ENCODE measurements around the gene NBPF14.
"Not testable (repeated sequence)": the region's sequence is repeated elsewhere in the genome, so short reads cannot be mapped to it uniquely, and the experiment has no call there.

DNA sequence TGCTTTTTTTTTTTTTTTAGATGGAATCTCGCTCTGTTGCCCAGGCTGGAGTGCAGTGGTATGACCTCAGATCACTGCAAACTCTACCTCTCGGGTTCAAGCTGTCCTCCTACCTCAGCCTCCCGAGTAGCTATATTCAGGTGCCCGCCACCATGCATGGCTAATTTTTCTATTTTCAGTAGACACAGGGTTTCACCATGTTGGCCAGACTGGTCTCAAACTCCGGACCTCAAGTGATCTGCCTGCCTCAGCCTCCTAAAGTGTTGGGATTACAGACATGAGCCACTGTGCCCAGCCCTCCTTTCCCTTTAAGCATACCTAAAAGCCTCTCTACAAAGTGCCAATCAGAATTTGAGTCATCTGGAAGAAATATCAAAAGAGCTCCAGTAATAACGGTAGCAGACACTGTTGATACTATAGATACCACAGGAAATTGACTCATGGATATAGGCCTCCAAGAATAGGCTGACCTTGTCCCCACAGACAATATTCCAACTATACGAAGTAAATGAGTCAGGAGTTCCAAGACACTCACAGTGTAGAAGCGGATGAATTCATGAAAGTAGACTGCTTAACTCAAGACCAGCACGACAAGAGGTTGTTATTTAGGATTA, 83.1 kb downstream of the NBPF14 start:
- TF ChIP-seq, protein P1, sequence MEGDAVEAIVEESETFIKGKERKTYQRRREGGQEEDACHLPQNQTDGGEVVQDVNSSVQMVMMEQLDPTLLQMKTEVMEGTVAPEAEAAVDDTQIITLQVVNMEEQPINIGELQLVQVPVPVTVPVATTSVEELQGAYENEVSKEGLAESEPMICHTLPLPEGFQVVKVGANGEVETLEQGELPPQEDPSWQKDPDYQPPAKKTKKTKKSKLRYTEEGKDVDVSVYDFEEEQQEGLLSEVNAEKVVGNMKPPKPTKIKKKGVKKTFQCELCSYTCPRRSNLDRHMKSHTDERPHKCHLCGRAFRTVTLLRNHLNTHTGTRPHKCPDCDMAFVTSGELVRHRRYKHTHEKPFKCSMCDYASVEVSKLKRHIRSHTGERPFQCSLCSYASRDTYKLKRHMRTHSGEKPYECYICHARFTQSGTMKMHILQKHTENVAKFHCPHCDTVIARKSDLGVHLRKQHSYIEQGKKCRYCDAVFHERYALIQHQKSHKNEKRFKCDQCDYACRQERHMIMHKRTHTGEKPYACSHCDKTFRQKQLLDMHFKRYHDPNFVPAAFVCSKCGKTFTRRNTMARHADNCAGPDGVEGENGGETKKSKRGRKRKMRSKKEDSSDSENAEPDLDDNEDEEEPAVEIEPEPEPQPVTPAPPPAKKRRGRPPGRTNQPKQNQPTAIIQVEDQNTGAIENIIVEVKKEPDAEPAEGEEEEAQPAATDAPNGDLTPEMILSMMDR (IDR thresholded peaks at IDR 0.05 in 8 of 11, conservative IDR thresholded peaks at IDR 0.05 in 3 of 11) = not testable (repeated sequence)
- not testable (repeated sequence) for TF ChIP-seq POLR2A, POLR2AphosphoS5 (IDR thresholded peaks at IDR 0.05)

All from spleen (tissue), 7 donors.